ENCODE measurements around the gene TMEM235.

The TMEM235 gene

DNA sequence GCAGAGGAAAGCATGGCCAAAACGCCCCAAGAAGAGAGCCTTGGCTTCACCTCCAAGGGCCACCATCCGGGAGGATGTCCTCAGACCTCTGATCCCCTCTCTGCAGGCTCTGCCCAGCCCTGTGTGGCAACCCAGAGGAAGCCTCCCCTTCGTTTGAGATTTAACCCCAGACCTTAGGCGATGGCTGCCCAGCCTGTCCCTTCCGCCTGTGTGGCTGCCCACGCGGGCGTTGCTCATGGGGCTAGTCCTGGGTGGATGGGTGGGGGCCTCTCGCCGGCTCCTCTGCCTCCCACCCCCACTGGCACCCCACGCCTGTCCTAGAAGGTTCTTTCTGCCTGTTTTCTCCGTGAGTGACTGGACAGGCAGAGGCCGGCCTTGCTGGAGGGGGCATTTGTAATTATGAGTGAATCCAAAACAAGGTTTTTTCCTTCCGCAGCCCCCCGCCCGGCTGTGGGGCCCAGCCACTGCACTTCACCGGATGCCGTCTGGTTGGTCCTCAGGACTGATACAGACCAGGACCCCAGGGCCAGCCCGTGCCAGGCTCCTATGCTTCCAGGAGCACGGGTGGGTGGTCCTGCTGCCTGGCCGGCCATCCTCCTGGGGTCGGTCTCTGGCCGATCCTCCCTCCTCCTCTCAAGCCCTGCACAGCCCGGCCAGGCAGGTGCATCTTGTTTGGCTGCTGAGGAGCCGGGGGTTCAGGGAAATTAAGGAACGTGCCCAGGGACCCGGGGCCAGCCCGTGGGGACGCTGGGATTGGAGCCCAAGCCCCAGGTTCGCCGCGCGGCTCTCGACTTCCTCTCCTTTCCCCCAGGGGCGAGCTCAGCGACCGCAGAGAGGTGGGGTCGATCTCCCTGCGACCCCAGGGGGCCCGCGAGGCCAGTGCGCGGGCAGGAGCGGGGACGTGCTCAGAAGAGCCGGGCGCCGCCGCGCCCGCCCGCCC is at the start of gene TMEM235:
TMEM235 (plus strand) TSS at position 636 of the 940 bp plus-strand sequence. CDS start 393 bp downstream, outside the sequence.
- no peak for DNase-seq (ENCODE audit: low read depth in 2 of 3, low spot score in 1 of 3)

DNA sequence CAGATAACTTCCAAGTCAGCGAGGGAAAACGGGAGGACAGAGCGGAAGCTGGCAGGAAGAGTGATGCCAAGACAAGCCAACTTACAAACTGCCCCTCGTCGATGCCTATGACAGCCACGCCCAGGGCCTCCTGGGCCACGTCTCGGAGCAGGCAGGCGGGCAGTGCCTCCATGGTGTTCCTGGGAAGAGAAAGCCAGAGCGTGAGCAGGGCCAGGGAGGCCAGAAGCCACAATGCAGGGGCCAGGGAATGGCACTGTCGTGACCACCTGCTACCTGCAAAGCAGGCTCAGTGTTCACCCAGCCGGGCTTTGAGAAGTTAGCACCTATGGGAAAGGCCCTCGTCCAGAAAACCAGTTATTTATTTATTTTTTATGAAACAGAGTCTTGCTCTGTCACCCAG is 48.9 kb upstream of the TMEM235 start:
- DNase-seq (ENCODE audit: low read depth in 2 of 3, low spot score in 1 of 3): no peak

DNA sequence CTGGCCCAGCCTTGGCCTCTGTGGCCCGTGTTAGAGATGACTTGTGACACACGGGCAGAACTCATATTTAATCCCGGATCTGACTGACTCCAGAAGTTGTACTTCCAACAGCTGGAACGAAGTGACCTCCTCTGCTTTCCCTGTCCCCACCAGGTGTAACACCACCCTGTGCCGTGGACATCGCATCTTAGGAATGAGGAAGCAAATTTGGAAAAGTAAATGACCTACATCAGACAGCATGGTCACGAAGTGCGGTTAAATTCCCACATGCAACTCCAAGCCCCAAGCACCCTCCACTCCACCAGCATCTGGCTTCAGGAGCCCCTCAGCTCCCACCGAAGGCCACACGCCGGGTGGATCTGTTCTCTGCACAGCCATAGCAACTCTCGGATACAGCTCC is 47.5 kb upstream of the TMEM235 start:
- no peak for DNase-seq (ENCODE audit: low read depth in 2 of 3, low spot score in 1 of 3)

DNA sequence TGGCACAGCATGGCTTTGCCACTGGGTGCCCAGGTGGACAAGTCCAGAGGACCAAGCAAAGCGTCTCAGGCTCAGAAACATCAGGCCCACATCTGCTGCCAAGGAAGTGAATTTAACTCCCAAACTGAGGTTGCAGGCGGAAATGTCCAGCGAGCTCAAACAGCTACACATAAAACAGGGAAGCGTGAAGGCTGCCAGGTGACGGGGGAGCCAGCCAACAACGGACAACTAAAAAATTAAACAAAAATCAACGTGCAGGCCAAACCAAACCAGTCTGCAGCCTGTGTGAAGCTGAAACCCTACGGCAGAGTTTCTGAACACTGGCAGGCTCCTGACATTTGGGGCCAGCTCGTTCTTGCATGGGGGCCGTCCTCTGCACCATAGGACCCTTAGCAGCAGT is 47.1 kb upstream of the TMEM235 start:
- DNase-seq (ENCODE audit: low read depth in 2 of 3, low spot score in 1 of 3): no peak

DNA sequence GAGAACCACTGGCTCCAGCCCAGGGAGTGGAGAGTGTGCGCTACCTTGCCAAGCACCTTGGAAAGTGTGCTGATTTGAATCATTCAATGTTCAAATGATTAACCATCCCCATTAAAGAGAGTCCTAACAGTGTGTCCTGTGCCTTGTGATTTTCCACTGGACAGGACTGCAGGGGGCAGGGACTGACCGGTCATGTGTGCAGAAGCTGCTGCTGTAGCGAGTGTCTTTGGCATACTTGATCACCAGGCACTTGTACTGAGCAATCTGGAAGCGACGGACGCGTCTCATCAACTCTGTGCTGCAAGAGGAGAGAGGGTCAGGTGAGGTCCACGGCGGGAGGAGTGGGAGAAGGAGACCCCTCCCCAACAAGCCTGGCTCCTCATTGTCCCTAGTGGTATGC is 46.6 kb upstream of the TMEM235 start:
- DNase-seq (ENCODE audit: low read depth in 2 of 3, low spot score in 1 of 3): no peak

DNA sequence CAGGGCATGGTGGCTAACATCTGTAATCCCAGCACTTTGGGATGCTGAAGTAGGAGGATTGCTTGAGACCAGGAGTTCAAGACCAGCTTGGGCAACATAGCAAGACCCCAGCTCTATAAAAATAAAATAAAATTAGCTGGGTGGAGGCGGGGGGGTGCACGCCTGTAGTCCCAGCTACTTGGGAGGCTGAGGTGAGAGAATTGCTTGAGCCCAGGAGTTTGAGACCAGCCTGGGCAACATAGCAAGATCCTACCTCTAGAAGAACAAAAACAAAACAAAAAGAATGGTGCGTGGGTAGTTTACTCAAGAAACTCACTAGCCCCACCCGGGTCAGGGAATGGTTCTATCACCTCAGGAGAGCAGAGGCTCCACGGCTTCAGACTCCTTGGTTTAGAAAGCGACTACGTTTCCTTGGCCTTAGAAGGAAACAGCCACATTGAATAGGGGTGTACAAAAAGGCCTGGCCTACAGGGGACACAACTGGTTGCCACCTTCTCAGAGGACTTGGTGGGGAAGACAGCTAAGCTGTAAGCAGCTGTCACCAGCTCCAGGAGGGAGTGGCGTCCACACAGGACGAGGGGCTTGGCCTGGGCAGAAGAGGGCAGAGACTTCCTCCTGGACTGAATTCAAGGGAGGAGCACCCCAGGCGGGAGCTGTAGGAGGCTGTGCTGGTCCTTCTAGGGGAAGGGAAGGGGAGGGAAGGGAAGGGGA is 45.3 kb upstream of the TMEM235 start:
- no peak for DNase-seq (ENCODE audit: low read depth in 2 of 3, low spot score in 1 of 3)

DNA sequence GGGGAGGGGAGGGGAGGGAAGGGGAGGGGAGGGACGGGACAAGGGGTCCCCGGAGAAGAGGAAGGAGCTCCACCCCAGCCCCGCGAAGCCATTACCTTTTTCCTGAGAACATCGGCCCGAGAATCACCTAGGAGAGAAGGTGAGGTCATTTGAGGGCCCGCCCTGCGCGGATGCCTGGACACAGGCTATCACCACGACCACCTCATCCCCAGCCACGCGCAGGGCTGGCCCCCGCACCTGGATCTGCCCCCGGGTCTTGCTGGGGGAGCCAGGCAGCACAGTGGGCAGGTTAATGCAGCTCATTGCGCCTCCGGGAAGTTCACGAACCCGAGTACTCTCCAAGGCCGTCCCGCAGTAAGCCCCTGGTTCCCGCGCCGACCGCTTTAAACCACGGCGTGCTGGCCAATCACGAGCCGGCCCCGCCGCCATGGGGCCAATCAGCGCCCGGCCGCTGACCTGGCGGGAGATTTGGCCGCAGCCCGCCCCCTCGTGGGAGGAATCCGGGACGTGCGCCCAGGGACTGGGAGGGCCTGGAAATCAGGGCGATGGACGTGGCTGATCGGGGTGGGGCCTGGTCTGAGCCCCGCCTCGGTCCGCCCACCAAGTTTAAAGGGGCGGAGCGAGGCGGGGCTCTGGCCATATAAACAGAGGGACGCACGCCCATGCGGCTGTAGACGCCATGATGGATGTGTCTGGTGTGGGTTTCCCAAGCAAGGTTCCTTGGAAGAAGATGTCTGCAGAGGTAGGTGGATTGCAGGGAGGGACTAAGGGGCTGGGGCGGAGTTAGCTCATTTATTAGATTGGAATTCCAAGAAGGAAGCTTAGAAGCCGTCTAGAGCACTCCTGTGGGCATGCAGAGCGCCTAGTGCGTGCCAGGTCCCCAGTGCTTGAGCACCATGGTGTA is 44.5 kb upstream of the TMEM235 start, which contains the start of the genes AFMID and TK1:
AFMID (plus strand) TSS at position 671 of the 904 bp plus-strand sequence; CDS start at position 680, 9 bp downstream.
TK1 (minus strand) TSS at position 361 of the 904 bp plus-strand sequence; CDS start at position 303, 58 bp downstream.
- peak; percentile 96 to 97 (median 97) for DNase-seq (ENCODE audit: low read depth in 2 of 3, low spot score in 1 of 3)

DNA sequence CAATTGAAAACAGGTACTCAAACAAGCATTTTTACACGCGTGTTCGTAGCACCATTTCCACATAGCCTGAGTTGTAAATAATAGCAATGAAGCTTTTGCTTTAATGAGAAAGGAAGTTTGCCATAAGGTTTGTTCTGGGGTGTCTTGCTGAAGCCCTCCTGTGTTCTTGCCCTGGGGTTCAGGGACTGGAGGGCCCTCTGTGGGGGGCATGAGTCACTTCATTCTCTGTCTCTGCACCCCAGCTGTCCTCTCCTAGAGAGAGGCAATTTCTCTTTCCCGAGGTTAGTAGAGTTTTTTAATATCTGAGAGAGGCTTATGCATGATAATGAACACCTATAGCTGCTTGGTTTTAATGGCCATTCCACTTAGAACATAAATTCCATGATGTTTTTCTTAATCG is 34.7 kb upstream of the TMEM235 start:
- no peak for DNase-seq (ENCODE audit: low read depth in 2 of 3, low spot score in 1 of 3)

DNA sequence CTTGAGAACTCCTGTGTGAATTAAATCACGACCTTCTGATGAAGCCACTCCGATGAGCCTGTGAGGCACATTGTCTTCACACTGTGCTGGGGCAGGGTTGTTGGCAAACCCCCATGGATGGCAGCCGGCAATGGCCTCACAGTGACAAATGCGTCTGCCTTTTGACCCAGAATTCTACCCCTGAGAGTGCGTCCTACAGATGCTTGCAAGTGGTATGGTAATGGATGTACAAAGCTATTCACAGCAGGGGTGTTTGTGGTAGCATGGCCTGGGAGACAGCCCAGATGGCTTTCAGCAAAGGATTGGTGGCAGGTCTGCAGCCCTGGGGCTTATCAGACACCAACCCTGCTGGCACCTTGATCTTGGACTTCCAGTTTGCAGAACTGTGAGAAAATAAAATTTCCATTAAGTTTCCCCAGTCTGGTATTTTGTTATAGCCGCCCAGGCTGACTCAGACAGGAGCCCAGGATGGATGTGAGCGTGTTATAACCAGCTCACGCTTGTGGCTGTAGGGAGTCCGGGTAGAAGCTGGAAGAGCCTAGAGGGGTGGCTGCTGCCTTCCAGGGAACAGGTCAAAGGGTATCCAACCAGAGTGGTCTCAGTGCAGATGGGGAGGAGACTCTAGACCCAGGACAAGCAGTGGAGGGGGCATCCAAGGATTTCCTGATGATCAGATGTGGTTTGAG is 34.1 kb upstream of the TMEM235 start:
- DNase-seq (ENCODE audit: low read depth in 2 of 3, low spot score in 1 of 3): no peak

DNA sequence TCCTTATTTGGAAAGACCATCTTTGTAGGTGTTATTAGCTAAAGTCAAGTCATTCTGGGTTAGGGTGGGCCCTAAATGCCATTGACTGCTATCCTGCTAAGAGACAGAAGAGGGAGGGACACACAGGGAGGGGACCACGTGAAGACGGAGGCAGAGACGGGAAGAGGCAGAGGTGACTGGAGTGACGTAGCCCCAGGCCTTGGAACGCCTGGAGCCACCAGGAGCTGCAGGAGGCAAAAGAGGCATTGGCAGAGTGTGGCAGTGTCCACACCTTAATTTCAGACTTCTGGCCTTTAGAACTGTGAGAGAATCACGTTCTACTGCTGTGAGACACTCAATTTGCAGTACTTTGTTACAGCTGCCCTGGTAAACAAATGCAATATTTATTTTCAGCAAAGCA is 31.0 kb upstream of the TMEM235 start:
- DNase-seq (ENCODE audit: low read depth in 2 of 3, low spot score in 1 of 3): no peak

DNA sequence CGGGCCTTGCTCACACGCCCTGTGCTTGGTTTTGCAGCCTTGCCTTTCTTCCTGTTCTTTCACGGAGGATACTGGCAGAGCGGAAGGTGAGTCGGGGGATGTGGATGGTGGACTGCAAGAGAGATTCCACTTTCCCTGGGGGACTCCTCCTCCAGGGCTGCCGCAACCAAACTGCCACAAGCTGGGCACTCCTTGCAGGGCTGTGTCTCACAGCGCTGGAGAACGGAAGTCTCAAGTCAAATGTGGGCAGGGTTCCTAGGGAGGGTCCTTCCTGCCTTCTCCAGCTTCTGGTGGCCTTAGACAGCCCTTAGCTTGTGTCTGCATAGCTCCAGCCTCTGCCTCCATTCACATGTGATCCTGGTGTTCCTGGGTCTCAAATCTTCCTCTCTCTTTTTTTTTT is 28.8 kb upstream of the TMEM235 start:
- DNase-seq (ENCODE audit: low read depth in 2 of 3, low spot score in 1 of 3): no peak

DNA sequence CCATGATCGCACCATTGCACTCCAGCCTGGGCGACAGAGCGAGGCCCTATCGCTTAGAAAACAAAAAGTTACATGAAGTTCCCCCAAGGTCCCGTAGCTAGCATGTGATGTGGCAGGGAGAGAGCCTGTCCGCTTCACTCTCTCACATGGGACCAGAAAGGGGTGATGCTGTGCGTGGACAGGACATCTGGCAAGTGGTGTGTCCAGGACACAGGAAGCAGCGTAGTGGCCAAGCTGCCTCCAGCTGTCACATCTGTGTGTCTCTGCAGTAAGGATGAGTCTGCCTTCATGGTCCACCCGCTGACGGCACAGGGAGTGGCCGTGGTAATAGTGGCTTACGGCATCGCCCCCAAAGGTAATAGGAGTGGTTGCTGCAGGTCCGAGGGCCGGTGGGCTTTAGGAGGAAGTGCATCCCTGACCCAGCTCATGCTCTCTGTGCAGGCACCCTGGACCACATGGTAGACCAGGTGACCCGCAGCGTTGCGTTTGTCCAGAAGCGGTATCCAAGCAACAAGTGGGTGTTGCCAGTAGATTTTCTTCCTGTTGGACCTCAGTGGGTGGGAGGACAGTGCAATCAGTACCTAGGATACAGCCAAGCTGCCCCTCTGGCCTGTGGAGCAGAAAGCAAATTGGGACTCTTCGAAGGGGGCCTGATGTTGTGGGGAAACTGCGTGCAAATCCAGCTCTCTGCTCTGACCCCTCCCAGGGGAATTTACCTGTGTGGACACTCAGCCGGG is 26.9 kb upstream of the TMEM235 start:
- no peak for DNase-seq (ENCODE audit: low read depth in 2 of 3, low spot score in 1 of 3)

DNA sequence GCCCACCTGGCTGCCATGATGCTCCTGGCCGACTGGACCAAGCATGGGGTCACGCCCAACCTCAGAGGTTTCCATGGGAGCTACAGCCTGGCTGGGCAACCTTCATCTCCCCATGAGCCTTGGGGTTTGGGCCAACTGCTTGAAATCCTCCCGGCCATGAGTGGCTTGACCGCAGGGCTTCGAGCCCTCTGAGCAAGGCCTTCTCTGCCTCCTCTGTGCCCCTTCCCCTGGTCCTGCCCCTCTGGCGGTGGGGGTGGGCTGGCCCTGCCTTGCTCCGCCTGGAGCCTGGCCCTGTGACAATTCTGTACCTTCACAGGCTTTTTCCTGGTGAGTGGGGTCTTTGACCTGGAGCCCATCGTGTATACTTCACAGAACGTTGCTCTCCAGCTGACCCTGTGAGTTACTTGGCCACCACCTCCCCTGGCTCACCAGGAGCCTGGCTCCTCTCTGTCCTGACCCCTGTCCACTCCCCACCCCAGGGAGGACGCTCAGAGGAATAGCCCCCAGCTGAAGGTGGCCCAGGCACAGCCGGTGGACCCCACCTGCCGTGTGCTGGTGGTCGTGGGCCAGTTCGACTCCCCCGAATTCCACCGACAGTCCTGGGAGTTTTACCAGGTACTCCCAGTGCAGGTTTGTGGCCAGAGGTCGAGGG is 26.2 kb upstream of the TMEM235 start:
- DNase-seq (ENCODE audit: low read depth in 2 of 3, low spot score in 1 of 3): no peak

DNA sequence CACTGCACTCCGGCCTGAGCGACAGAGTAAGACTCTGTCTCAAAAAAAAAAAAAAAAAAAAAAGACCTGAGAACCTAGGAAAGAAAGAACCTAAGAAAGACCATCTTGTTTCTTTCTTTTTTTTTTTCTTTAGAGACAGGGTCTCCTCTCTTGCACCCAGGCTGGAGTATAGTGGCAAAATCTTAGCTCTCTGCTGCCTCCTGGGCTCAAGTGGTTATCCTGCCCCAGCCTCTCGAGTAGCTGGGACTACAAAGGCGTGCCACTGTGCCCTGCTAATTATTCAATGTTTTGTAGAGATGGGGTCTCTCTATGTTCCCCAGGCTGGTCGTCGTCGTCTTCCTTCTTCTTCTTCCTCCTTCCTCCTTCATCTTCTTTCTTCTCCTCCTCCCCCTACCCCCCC is 25.1 kb upstream of the TMEM235 start:
- DNase-seq (ENCODE audit: low read depth in 2 of 3, low spot score in 1 of 3): no peak

DNA sequence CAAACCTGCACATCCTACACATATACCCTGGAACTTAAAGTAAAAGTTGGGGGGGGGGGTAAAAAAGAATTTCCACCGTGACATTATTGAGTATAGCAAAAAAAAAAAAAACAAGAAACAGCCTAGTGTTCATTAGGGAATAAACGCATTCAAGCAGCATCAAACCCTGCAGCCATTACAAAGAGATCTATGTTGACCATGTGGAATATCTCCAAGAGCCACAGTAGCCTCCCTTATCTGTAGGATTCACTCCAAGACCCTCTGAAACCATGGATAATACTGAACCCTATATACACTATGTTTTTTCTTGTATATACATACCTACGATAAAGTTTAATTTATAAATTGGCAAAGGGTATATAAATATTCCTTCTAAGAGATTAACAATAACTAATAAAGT is 22.9 kb upstream of the TMEM235 start:
- no peak for DNase-seq (ENCODE audit: low read depth in 2 of 3, low spot score in 1 of 3)

DNA sequence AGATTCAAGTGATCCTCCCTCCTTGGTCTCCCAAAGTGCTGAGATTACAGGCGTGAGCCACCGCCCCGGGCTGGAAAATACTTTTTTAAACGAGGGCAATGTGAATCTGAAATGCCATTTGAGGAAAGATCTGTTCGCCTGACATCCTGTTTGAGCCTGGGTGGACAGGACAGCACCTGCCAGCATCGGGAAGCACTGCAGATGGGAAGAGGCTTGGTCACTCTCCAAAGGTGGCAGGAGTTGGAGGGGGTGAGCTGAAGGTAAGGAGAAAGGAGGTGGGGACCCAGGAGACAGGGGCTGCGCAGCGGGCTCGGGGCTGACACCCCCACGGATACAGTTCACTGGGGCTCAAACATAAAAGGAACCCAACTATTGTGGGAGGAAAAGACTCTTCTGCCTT is 21.3 kb upstream of the TMEM235 start:
- DNase-seq (ENCODE audit: low read depth in 2 of 3, low spot score in 1 of 3): no peak

DNA sequence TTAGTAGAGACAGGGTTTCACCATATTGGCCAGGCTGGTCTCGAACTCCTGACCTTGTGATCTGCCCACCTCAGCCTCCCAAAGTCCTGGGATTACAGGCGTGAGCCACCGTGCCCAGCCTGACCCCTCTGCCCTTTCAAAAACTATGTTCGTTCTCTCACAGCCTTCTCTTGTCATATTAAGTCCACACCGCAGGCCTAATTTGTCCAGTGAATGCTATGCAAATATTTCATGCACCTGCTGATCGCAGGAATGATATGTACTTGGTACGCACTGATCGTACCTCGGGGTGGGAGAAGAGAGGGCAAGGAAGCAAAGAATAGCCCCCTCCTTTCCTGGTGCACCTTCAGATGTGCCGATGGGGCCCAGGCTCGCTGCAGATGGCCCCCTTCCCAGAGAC is 20.4 kb upstream of the TMEM235 start:
- no peak for DNase-seq (ENCODE audit: low read depth in 2 of 3, low spot score in 1 of 3)

DNA sequence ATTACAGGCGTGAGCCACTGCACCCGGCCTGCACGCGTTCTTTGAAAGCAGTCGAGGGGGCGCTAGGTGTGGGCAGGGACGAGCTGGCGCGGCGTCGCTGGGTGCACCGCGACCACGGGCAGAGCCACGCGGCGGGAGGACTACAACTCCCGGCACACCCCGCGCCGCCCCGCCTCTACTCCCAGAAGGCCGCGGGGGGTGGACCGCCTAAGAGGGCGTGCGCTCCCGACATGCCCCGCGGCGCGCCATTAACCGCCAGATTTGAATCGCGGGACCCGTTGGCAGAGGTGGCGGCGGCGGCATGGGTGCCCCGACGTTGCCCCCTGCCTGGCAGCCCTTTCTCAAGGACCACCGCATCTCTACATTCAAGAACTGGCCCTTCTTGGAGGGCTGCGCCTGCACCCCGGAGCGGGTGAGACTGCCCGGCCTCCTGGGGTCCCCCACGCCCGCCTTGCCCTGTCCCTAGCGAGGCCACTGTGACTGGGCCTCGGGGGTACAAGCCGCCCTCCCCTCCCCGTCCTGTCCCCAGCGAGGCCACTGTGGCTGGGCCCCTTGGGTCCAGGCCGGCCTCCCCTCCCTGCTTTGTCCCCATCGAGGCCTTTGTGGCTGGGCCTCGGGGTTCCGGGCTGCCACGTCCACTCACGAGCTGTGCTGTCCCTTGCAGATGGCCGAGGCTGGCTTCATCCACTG is 17.3 kb upstream of the TMEM235 start, which contains the start of gene BIRC5:
BIRC5 (plus strand) TSS at position 238 of the 690 bp plus-strand sequence; CDS start at position 302, 64 bp downstream.
- DNase-seq (ENCODE audit: low read depth in 2 of 3, low spot score in 1 of 3): peak; percentile 84 to 91 (median 89)

DNA sequence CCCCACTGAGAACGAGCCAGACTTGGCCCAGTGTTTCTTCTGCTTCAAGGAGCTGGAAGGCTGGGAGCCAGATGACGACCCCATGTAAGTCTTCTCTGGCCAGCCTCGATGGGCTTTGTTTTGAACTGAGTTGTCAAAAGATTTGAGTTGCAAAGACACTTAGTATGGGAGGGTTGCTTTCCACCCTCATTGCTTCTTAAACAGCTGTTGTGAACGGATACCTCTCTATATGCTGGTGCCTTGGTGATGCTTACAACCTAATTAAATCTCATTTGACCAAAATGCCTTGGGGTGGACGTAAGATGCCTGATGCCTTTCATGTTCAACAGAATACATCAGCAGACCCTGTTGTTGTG is 16.7 kb upstream of the TMEM235 start:
- no peak for DNase-seq (ENCODE audit: low read depth in 2 of 3, low spot score in 1 of 3)
